SW480 (cell line): ENCODE measurements around the gene ZNF416.

ENCODE experiments used
- DNase-seq: peaks from one replicate; pipeline ENCODE4 v3.0.0-alpha.2; 2016; ENCODE audit warnings: low spot score

Gene ZNF416

GRCh38 chr19:57559008-57559403, 19.7 kb downstream of the ZNF416 start:
- DNase-seq: no peak

GRCh38 chr19:57558525-57558924, 20.2 kb downstream of the ZNF416 start:
- DNase-seq: no peak

GRCh38 chr19:57557659-57558058, 21.1 kb downstream of the ZNF416 start:
- DNase-seq: no peak

- no peak for DNase-seq
Measured at GRCh38 chr19:57552432-57552831, 26.3 kb downstream of the ZNF416 start.

- DNase-seq: no peak
Measured at GRCh38 chr19:57546513-57546912, 32.2 kb downstream of the ZNF416 start.

GRCh38 chr19:57537953-57538547, 40.7 kb downstream of the ZNF416 start:
- no peak for DNase-seq

- peak; percentile 44 for DNase-seq
Measured at GRCh38 chr19:57527136-57527881, 51.4 kb downstream of the ZNF416 start, which contains the start of gene ZNF549. ZNF549 (plus strand) TSS chr19:57527356; CDS start chr19:57527574, 218 bp downstream.
